ENCODE measurements around the gene PTPRD.

GRCh38 chr9:8280811-8281210, 2332.0 kb downstream of the PTPRD start:
- TF ChIP-seq POLR2A (IDR thresholded peaks at IDR 0.05) (no peak), CTCF (IDR thresholded peaks at IDR 0.05) (no peak)

Data from Peyer's patch (tissue), 4 donors.